ENCODE results near the gene NIP7. TPM values are rescaled to one million over a fixed set of nuclear protein-coding genes. Genes with fewer than 3 reads are reported as not detected.

NIP7 gene
- total RNA-seq, 1 experiment from 2014 or later = 72.8 TPM

- peaks cover 12 to 19% of the 10 kb centered on the region in 2 experiments for H3K4me1 Mint-ChIP-seq
- H3K9ac ChIP-seq (ENCODE audit: extremely low read depth, insufficient read length, low read length) = no peak overlapping the region
Measured at GRCh38 chr16:69324013-69324531, 15.5 kb upstream of the NIP7 start.

More at GRCh38 chr16:69324013-69324531, 15.5 kb upstream of the NIP7 start:
- Histone ChIP-seq H3K9me3 (ENCODE audit: control insufficient read depth, low read depth, low read length) (no peaks in the 10 kb centered on the region), H4K5ac (ENCODE audit: insufficient read length, low read depth, low read length) (no peak overlapping the region), H3K4me2 (ENCODE audit: insufficient read depth, insufficient read length, low read length) (no peak overlapping the region), H4K91ac (ENCODE audit: insufficient read length, low read depth, low read length) (no peak overlapping the region), H2BK20ac (ENCODE audit: low read depth, low read length, poor library complexity, severe bottlenecking) (no peak overlapping the region), H3K23me2 (ENCODE audit: insufficient read length, low read depth, low read length, poor library complexity, severe bottlenecking) (no peaks in the 10 kb centered on the region), H3K27ac (ENCODE audit: insufficient read length, low read depth, low read length) (no peak overlapping the region), H2BK15ac (ENCODE audit: low read depth, low read length) (no peak overlapping the region), H3K27me3 (ENCODE audit: insufficient read depth, low read length) (no peaks in the 10 kb centered on the region), H4K8ac (replicated peaks; ENCODE audit: insufficient read length, low read depth, low read length) (no peak overlapping the region), H2BK12ac (ENCODE audit: insufficient read length, low read depth, low read length) (no peak overlapping the region), H2AFZ (ENCODE audit: low read length) (no peak overlapping the region), H4K20me1 (ENCODE audit: control insufficient read depth, insufficient read depth, insufficient read length) (no peaks in the 10 kb centered on the region), H3K4ac (ENCODE audit: low read depth, low read length) (no peak overlapping the region), H3K18ac (ENCODE audit: insufficient read length, low read depth, low read length) (no peak overlapping the region), H3K4me1 (ENCODE audit: insufficient read depth, low read length) (no peaks in the 10 kb centered on the region), H3K79me2 (ENCODE audit: insufficient read depth, low read length) (peaks cover 10% of the 10 kb centered on the region; the same call in 1 of the 2 replicates), H2BK120ac (ENCODE audit: low read depth, low read length, poor library complexity, severe bottlenecking) (no peak overlapping the region), H3K56ac (ENCODE audit: insufficient read length, low read depth, low read length) (no peak overlapping the region), H3K23ac (ENCODE audit: insufficient read length, low read depth, low read length) (no peak overlapping the region), H3T11ph (ENCODE audit: low read length) (no peak overlapping the region), H2AK5ac (ENCODE audit: insufficient read length, low read length) (no peak overlapping the region), H3K79me1 (ENCODE audit: insufficient read depth, low read depth, low read length, poor library complexity, severe bottlenecking) (peaks cover 5% of the 10 kb centered on the region), H2BK5ac (ENCODE audit: insufficient read length, low read length) (no peak overlapping the region), H3K14ac (ENCODE audit: insufficient read depth, low read length) (no peak overlapping the region)
- no peak for DNase-seq
- H3K36me3 Mint-ChIP-seq (ENCODE audit: insufficient read depth in 1 of 3, low read depth in 3 of 3) = peaks cover 52 to 98% (median 86%) of the 10 kb centered on the region in 3 experiments
- no CpG with 5 or more reads among the region's 8 CpGs for WGBS (ENCODE audit: extremely low coverage, insufficient read length, low lambda C conversion rate)
- no peak overlapping the region for H3K27ac Mint-ChIP-seq
- no peak overlapping the region for H3K4me3 Mint-ChIP-seq
- no peaks in the 10 kb centered on the region for H3K9me3 Mint-ChIP-seq
- TF ChIP-seq, protein P1, sequence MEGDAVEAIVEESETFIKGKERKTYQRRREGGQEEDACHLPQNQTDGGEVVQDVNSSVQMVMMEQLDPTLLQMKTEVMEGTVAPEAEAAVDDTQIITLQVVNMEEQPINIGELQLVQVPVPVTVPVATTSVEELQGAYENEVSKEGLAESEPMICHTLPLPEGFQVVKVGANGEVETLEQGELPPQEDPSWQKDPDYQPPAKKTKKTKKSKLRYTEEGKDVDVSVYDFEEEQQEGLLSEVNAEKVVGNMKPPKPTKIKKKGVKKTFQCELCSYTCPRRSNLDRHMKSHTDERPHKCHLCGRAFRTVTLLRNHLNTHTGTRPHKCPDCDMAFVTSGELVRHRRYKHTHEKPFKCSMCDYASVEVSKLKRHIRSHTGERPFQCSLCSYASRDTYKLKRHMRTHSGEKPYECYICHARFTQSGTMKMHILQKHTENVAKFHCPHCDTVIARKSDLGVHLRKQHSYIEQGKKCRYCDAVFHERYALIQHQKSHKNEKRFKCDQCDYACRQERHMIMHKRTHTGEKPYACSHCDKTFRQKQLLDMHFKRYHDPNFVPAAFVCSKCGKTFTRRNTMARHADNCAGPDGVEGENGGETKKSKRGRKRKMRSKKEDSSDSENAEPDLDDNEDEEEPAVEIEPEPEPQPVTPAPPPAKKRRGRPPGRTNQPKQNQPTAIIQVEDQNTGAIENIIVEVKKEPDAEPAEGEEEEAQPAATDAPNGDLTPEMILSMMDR (conservative IDR thresholded peaks at IDR 0.05) = no peak
- H3K27me3 Mint-ChIP-seq (ENCODE audit: low read depth) = no peaks in the 10 kb centered on the region

All from H9 (cell line).